Measurements from ENCODE around the gene ACAD11.

The ACAD11 gene

DNA sequence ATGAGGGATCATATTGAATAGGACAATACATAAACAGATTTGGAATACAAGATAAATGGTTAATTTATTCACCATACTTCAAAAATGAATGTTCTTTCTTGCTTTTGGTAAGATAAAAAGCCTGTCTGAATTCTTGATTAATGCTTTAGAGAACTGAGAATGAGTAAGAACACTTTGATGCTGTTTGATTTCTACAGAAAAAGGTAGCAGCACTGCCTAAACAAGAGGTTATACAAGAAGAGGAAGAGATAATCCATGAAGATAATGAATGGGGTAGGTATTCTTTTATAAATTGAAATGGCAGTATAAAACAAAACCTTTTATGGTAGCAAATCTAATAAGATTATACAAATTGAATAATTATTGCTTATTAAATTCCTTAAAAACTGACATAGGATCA is 15.8 kb upstream of the ACAD11 start:
- TF ChIP-seq ZC3H10 (CRISPR knock-in tag; IDR thresholded peaks at IDR 0.05) (no peak), ZNF70 (CRISPR knock-in tag; IDR thresholded peaks at IDR 0.05) (no peak), TOX (CRISPR knock-in tag; IDR thresholded peaks at IDR 0.05; ENCODE audit: borderline replicate concordance) (no peak)
- TF ChIP-seq, protein P1, sequence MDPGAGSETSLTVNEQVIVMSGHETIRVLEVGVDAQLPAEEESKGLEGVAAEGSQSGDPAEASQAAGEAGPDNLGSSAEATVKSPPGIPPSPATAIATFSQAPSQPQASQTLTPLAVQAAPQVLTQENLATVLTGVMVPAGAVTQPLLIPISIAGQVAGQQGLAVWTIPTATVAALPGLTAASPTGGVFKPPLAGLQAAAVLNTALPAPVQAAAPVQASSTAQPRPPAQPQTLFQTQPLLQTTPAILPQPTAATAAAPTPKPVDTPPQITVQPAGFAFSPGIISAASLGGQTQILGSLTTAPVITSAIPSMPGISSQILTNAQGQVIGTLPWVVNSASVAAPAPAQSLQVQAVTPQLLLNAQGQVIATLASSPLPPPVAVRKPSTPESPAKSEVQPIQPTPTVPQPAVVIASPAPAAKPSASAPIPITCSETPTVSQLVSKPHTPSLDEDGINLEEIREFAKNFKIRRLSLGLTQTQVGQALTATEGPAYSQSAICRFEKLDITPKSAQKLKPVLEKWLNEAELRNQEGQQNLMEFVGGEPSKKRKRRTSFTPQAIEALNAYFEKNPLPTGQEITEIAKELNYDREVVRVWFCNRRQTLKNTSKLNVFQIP (CRISPR knock-in tag; IDR thresholded peaks at IDR 0.05; ENCODE audit: borderline replicate concordance, low read depth) = no peak
- ATAC-seq = no peak

DNA sequence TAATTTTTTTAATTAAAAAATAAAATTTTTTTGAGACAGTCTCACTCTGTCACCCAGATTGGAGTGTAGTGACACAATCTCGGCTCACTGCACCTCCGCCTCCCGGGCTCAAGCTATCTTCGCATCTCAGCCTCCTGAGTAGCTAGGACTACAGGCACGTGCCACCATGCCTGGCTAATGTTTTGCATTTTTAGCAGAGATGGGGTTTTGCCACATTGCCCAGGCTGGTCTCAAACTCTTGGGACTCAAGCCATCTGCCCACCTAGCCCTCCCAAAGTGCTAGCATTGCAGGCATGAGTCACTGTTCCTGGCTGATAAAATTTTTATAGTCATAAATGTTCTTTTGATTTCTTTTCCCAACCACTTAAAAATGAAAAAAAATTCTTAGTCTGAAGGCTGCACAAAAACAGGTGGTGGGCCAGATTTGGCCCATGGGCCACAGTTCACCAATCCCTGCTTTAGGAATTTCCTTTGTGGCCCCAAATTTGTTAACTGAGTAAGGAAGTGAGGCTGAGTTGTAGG is 9.7 kb upstream of the ACAD11 start:
- TF ChIP-seq TOX (CRISPR knock-in tag; IDR thresholded peaks at IDR 0.05; ENCODE audit: borderline replicate concordance) = no peak
- TF ChIP-seq ESRRG (CRISPR knock-in tag; IDR thresholded peaks at IDR 0.05) = no peak
- TF ChIP-seq ZNF565 (CRISPR knock-in tag; conservative IDR thresholded peaks at IDR 0.05; ENCODE audit: low read depth) = no peak
- TF ChIP-seq BACH2 (CRISPR knock-in tag; IDR thresholded peaks at IDR 0.05; ENCODE audit: borderline replicate concordance) = no peak
- no peak for TF ChIP-seq ZFP30 (CRISPR knock-in tag; IDR thresholded peaks at IDR 0.05)
- TF ChIP-seq, protein P1 (CRISPR knock-in tag; IDR thresholded peaks at IDR 0.05; ENCODE audit: borderline replicate concordance, low read depth) = no peak
- TF ChIP-seq, protein P2, sequence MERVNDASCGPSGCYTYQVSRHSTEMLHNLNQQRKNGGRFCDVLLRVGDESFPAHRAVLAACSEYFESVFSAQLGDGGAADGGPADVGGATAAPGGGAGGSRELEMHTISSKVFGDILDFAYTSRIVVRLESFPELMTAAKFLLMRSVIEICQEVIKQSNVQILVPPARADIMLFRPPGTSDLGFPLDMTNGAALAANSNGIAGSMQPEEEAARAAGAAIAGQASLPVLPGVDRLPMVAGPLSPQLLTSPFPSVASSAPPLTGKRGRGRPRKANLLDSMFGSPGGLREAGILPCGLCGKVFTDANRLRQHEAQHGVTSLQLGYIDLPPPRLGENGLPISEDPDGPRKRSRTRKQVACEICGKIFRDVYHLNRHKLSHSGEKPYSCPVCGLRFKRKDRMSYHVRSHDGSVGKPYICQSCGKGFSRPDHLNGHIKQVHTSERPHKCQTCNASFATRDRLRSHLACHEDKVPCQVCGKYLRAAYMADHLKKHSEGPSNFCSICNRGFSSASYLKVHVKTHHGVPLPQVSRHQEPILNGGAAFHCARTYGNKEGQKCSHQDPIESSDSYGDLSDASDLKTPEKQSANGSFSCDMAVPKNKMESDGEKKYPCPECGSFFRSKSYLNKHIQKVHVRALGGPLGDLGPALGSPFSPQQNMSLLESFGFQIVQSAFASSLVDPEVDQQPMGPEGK (CRISPR knock-in tag; IDR thresholded peaks at IDR 0.05; ENCODE audit: borderline replicate concordance) = no peak
- no peak for TF ChIP-seq ISL1 (CRISPR knock-in tag; IDR thresholded peaks at IDR 0.05)
- no peak for TF ChIP-seq RARB (CRISPR knock-in tag; IDR thresholded peaks at IDR 0.05)
- no peak for TF ChIP-seq SNAI2 (CRISPR knock-in tag; IDR thresholded peaks at IDR 0.05)
- no peak for TF ChIP-seq TCF4 (CRISPR knock-in tag; IDR thresholded peaks at IDR 0.05; ENCODE audit: borderline replicate concordance)
- TF ChIP-seq, protein P3, sequence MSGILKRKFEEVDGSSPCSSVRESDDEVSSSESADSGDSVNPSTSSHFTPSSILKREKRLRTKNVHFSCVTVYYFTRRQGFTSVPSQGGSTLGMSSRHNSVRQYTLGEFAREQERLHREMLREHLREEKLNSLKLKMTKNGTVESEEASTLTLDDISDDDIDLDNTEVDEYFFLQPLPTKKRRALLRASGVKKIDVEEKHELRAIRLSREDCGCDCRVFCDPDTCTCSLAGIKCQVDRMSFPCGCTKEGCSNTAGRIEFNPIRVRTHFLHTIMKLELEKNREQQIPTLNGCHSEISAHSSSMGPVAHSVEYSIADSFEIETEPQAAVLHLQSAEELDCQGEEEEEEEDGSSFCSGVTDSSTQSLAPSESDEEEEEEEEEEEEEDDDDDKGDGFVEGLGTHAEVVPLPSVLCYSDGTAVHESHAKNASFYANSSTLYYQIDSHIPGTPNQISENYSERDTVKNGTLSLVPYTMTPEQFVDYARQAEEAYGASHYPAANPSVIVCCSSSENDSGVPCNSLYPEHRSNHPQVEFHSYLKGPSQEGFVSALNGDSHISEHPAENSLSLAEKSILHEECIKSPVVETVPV (CRISPR knock-in tag; IDR thresholded peaks at IDR 0.05) = no peak
- TF ChIP-seq GLIS3 (CRISPR knock-in tag; IDR thresholded peaks at IDR 0.05) = no peak
- TF ChIP-seq OSR1 (CRISPR knock-in tag; IDR thresholded peaks at IDR 0.05) = no peak
- ATAC-seq = no peak; the same call in 2 of the 3 replicates

DNA sequence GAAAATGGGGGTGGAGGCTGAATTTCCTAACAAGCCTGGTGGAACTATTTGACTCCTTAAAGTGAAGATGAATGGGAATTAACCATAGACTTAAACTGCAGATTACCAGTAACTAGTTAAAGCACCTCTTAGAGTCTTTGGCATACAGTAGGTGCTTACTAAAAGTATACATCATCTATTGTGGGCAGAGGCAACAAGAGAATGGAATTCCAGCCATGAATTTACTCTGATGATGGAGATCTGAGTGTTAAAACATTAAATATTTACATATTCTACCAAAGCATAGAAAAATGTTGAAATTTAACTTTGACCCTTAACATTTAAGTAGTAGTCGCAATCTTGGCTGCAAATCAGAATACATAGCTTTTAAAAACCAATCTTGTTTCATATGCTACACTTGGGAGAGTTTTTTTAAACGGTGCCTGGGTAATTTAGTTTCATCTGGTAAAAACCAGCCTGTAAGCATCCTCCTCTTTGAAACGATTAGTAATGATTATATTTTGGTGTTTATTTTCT is 5.7 kb upstream of the ACAD11 start:
- TF ChIP-seq, protein P3 (CRISPR knock-in tag; IDR thresholded peaks at IDR 0.05) = no peak
- TF ChIP-seq, protein P1 (CRISPR knock-in tag; IDR thresholded peaks at IDR 0.05; ENCODE audit: borderline replicate concordance, low read depth) = no peak
- TF ChIP-seq ZNF565 (CRISPR knock-in tag; conservative IDR thresholded peaks at IDR 0.05; ENCODE audit: low read depth) = no peak
- TF ChIP-seq ZFP30 (CRISPR knock-in tag; IDR thresholded peaks at IDR 0.05) = no peak
- TF ChIP-seq PPARA (CRISPR knock-in tag; IDR thresholded peaks at IDR 0.05; ENCODE audit: borderline replicate concordance) = no peak
- TF ChIP-seq, protein P4, sequence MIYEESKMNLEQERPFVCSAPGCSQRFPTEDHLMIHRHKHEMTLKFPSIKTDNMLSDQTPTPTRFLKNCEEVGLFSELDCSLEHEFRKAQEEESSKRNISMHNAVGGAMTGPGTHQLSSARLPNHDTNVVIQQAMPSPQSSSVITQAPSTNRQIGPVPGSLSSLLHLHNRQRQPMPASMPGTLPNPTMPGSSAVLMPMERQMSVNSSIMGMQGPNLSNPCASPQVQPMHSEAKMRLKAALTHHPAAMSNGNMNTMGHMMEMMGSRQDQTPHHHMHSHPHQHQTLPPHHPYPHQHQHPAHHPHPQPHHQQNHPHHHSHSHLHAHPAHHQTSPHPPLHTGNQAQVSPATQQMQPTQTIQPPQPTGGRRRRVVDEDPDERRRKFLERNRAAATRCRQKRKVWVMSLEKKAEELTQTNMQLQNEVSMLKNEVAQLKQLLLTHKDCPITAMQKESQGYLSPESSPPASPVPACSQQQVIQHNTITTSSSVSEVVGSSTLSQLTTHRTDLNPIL (CRISPR knock-in tag; IDR thresholded peaks at IDR 0.05; ENCODE audit: low read depth) = no peak
- TF ChIP-seq ARNTL (CRISPR knock-in tag; IDR thresholded peaks at IDR 0.05; ENCODE audit: borderline replicate concordance, low read depth) = no peak
- no peak for TF ChIP-seq ZNF8 (CRISPR knock-in tag; IDR thresholded peaks at IDR 0.05)
- no peak for TF ChIP-seq SNAI2 (CRISPR knock-in tag; IDR thresholded peaks at IDR 0.05)
- TF ChIP-seq GLIS3 (CRISPR knock-in tag; IDR thresholded peaks at IDR 0.05) = no peak
- TF ChIP-seq ESRRG (CRISPR knock-in tag; IDR thresholded peaks at IDR 0.05) = no peak
- no peak for TF ChIP-seq TOX (CRISPR knock-in tag; IDR thresholded peaks at IDR 0.05; ENCODE audit: borderline replicate concordance)
- TF ChIP-seq ISL1 (CRISPR knock-in tag; IDR thresholded peaks at IDR 0.05) = no peak
- no peak for TF ChIP-seq CSDC2 (CRISPR knock-in tag; IDR thresholded peaks at IDR 0.05)
- TF ChIP-seq, protein P5, sequence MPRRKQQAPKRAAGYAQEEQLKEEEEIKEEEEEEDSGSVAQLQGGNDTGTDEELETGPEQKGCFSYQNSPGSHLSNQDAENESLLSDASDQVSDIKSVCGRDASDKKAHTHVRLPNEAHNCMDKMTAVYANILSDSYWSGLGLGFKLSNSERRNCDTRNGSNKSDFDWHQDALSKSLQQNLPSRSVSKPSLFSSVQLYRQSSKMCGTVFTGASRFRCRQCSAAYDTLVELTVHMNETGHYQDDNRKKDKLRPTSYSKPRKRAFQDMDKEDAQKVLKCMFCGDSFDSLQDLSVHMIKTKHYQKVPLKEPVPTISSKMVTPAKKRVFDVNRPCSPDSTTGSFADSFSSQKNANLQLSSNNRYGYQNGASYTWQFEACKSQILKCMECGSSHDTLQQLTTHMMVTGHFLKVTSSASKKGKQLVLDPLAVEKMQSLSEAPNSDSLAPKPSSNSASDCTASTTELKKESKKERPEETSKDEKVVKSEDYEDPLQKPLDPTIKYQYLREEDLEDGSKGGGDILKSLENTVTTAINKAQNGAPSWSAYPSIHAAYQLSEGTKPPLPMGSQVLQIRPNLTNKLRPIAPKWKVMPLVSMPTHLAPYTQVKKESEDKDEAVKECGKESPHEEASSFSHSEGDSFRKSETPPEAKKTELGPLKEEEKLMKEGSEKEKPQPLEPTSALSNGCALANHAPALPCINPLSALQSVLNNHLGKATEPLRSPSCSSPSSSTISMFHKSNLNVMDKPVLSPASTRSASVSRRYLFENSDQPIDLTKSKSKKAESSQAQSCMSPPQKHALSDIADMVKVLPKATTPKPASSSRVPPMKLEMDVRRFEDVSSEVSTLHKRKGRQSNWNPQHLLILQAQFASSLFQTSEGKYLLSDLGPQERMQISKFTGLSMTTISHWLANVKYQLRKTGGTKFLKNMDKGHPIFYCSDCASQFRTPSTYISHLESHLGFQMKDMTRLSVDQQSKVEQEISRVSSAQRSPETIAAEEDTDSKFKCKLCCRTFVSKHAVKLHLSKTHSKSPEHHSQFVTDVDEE (CRISPR knock-in tag; IDR thresholded peaks at IDR 0.05) = no peak
- no peak for TF ChIP-seq TCF4 (CRISPR knock-in tag; IDR thresholded peaks at IDR 0.05; ENCODE audit: borderline replicate concordance)
- ATAC-seq = no peak

All from SK-N-SH treated with all-trans-retinoic acid at 6 μM for 48 hours (cell line).